ENCODE data around the gene SHROOM3. TPM values are rescaled to one million over a fixed set of nuclear protein-coding genes. Genes with fewer than 3 reads are reported as not detected.

The SHROOM3 gene
- total RNA-seq, 1 donor from 2014 or later, result 16.2 TPM

GRCh38 chr4:76484654-76485053, 49.6 kb downstream of the SHROOM3 start:
- H3K27ac ChIP-seq (replicated peaks), result no peak overlapping the region
- peaks cover 3% of the 10 kb centered on the region for H3K4me1 ChIP-seq
- no peak overlapping the region for H3K4me3 ChIP-seq
- H3K27me3 ChIP-seq (ENCODE audit: low read depth), result no peaks in the 10 kb centered on the region
- intact Hi-C loops (cut with micrococcal nuclease), result no loop called here
- DNase-seq, result no peak
- H3K36me3 ChIP-seq, result no peaks in the 10 kb centered on the region
- peaks cover 34% of the 10 kb centered on the region for H3K9me3 ChIP-seq (replicated peaks)
- no peak for TF ChIP-seq CTCF (IDR thresholded peaks at IDR 0.05; ENCODE audit: borderline replicate concordance)

GRCh38 chr4:76485450-76485849, 50.4 kb downstream of the SHROOM3 start:
- no peaks in the 10 kb centered on the region for H3K27me3 ChIP-seq (ENCODE audit: low read depth)
- no peaks in the 10 kb centered on the region for H3K36me3 ChIP-seq
- no peak for TF ChIP-seq CTCF (IDR thresholded peaks at IDR 0.05; ENCODE audit: borderline replicate concordance)
- peaks cover 3% of the 10 kb centered on the region for H3K4me1 ChIP-seq
- peaks cover 26% of the 10 kb centered on the region for H3K9me3 ChIP-seq (replicated peaks)
- no peak overlapping the region for H3K27ac ChIP-seq (replicated peaks)
- H3K4me3 ChIP-seq, result no peak overlapping the region
- DNase-seq, result no peak
- intact Hi-C loops (cut with micrococcal nuclease), result no loop called here

GRCh38 chr4:76486588-76487276, 51.7 kb downstream of the SHROOM3 start:
- TF ChIP-seq CTCF (IDR thresholded peaks at IDR 0.05; ENCODE audit: borderline replicate concordance), result no peak
- peaks cover 13% of the 10 kb centered on the region for H3K9me3 ChIP-seq (replicated peaks)
- no peaks in the 10 kb centered on the region for H3K27me3 ChIP-seq (ENCODE audit: low read depth)
- H3K36me3 ChIP-seq, result no peaks in the 10 kb centered on the region
- H3K4me1 ChIP-seq, result peaks cover 3% of the 10 kb centered on the region
- no peak overlapping the region for H3K4me3 ChIP-seq
- no peak for DNase-seq
- no peak overlapping the region for H3K27ac ChIP-seq (replicated peaks)
- intact Hi-C loops (cut with micrococcal nuclease), result no loop called here

GRCh38 chr4:76487621-76488020, 52.6 kb downstream of the SHROOM3 start:
- TF ChIP-seq CTCF (IDR thresholded peaks at IDR 0.05; ENCODE audit: borderline replicate concordance), result no peak
- Histone ChIP-seq H3K4me1 (peaks cover 3% of the 10 kb centered on the region), H3K36me3 (no peaks in the 10 kb centered on the region), H3K27ac (replicated peaks) (no peak overlapping the region), H3K9me3 (replicated peaks) (peaks cover 4% of the 10 kb centered on the region), H3K4me3 (no peak overlapping the region), H3K27me3 (ENCODE audit: low read depth) (no peaks in the 10 kb centered on the region)
- intact Hi-C loops (cut with micrococcal nuclease), result no loop called here
- no peak for DNase-seq

- H3K36me3 ChIP-seq, result no peaks in the 10 kb centered on the region
- intact Hi-C loops (cut with micrococcal nuclease), result no loop called here
- H3K4me1 ChIP-seq, result peaks cover 3% of the 10 kb centered on the region
- H3K27ac ChIP-seq (replicated peaks), result no peak overlapping the region
- H3K9me3 ChIP-seq (replicated peaks), result peaks cover 1% of the 10 kb centered on the region
- no peak overlapping the region for H3K4me3 ChIP-seq
- H3K27me3 ChIP-seq (ENCODE audit: low read depth), result no peaks in the 10 kb centered on the region
- no peak for DNase-seq
- no peak for TF ChIP-seq CTCF (IDR thresholded peaks at IDR 0.05; ENCODE audit: borderline replicate concordance)
Measured at GRCh38 chr4:76488455-76488854, 53.4 kb downstream of the SHROOM3 start.
